Measurements from ENCODE around the gene RNU6-9.
A peak's percentile ranks its signal among the peaks of the same experiment; 100 is the strongest.

RNU6-9 gene

DNA sequence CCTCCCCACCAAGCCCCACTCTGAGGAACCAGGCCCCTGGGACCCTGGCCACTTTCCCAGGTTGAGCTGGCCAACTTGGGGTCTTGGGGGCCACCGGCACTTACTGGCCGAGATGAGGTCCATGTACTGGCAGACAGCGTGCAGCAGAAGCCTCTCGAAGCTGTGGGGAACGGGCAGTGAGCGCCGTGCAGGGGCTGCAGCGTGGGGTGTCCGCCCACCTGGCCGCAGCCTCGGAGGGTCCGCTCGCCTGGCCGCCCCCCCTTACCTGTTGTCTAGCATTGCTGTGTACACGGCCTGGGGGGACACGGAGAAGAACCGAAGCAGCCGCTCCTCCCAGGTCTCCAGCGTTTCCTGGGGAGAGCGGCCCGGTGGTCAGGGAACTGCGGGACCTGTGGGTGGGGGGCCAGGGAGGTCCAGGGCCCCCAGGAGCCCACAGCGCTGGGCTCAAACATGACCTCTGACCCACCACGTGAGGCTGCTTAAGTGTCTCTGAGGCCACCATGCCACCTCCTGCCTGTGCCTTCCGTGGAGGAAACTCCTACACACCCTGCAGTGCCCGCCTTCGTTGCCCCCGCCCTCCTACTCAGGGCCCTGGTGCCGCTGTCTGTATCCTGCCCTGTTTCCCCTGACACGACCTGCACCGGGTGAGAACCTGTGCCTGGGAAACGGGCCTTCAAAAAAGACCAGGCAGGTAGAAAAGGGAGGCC lies 6.2 kb downstream of the RNU6-9 start:
- no peak for DNase-seq

DNA sequence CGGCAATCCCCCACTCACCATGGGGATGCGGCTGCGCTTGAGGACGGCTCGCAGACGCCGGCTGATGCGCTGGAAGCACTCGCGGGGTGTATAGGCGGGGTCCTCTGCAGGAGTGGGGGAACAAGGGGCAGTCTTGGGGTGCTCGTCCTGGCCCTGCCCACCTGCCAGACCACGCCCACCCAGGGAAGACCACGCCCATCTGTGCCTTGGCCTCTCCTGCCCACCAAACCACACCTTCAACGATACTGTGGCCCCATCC lies 6.7 kb downstream of the RNU6-9 start:
- no peak for DNase-seq

GRCh38 chr19:900302-901111 lies 7.2 kb downstream of the RNU6-9 start:
- DNase-seq: no peak

- DNase-seq: no peak
Measured at GRCh38 chr19:901216-902092, 8.2 kb downstream of the RNU6-9 start.

DNA sequence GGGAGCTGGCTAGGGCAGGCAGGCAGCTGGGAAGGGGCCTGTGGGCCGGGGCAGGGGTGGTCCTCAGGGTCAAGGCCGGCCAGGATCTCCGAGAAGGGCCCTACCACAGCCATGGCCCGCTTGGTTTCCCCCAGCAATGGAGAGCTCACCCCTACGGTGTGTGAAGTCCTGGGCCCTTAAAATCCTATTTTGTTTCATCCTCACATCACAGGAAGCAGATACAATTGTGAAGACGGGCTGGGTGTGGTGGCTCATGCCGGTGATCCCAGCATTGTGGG lies 8.7 kb downstream of the RNU6-9 start:
- no peak for DNase-seq

DNA sequence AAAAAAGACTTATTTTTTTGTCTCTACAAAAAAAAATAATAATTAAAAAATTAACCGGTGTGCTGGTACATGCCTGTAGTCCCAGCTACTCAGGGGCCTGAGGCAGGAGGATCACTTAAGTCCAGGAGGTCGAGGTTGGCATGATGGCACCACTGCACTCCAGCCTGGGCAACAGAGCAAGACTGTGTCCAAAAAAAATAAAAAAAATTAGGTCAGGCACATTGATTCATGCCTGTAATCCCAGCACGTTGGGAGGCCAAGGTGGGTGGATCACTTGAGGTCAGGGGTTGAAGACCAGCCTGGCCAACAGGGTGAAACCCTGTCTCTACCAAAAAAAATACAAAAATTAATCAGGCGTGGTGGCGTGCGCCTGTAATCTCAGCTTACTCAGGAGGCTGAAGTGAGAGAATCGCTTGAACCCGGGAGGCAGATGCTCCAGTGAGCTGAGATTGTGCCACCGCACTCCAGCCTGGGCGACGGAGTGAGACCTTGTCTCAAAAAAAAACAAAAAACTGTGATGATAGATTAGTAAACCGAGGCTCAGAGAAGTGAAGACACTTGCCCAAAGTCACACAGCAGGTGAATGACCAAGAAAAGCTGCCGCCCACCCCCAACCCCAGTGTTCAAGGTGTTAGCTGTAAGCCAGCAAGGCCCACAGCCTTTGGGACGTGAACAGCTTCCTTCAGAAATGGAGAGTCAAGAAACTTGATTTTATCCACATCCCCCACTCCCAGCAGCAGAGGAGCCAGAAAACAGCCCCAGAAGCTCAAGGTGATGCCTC lies 9.4 kb downstream of the RNU6-9 start:
- DNase-seq: no peak

GRCh38 chr19:903266-903797 lies 10.0 kb downstream of the RNU6-9 start:
- DNase-seq: no peak

DNA sequence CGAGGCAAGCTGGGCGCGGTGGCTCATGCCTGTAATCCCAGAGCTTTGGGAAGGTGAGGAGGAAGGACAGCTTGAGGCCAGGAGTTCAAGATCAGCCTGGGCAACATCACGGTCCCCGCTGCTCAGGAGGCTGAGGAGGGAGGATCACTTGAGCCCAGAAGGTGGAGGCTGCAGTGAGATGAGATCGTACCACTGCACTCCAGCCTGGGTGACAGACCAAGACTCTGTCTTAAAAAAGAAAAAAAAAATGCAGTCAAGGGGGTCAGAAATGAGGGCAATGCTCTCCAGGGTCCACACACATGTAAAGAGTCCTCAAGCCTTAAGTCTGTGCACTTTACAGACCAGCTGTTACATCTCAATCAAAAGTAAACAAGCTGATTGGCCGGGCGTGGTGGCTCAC lies 11.3 kb downstream of the RNU6-9 start:
- DNase-seq: no peak

DNA sequence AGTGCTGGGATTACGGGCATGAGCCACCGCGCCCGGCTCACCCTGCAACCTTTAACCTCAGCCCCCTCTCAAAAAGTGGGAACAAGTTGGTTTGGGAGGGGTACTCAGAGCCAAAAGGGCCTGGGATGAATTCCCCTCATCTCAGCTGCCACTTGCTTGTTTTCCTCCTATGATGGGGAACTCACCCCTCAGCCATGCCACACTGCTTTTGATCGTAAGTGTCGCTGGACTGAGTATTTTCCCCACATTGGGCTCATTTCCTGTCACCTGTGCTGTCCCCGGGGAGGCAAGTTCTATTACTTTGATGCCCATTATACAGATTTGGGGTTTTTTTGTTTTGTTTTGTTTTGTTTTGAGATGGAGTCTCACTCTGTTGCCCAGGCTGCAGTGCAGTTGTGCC lies 13.2 kb downstream of the RNU6-9 start:
- no peak for DNase-seq

GRCh38 chr19:907183-907853 lies 14.0 kb downstream of the RNU6-9 start:
- no peak for DNase-seq

DNA sequence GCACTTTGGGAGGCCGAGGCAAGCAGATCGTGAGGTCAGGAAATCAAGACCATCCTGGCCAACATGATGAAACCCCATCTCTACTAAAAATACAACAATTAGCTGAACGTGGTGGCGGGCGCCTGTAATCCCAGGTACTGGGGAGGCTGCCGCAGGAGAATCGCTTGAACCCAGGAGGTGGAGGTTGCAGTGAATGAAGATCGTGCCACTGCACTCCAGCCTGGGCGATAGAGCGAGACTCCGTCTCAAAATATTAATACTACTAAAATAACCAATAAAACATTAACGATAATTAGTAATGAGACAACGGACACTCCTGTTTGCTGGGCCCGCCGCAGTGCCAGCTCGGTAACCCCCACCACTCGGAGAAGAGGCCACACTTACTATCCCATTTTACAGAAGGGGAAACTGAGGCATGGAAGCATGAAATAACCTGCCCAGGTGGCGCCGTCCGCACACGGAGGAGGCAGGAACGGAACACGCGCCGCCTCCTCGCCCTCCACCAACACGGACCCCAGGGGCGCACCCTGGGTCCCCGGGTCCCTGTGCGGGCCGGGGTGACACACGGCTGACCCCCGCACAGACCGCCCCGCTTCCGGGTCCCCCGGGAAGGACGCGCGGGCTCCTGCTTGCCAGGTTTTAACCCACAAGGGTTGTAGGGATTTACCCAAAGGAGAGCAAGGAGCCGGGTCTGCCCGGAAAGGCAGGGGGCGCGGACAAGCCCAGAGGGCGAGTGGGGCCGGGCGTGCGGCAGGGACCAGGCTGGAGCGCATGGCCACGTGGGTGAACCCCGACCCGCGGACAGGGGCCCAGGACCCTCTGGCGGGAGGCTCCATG lies 18.1 kb downstream of the RNU6-9 start:
- no peak for DNase-seq

- no peak for DNase-seq
Measured at GRCh38 chr19:912181-913079, 19.1 kb downstream of the RNU6-9 start.

DNA sequence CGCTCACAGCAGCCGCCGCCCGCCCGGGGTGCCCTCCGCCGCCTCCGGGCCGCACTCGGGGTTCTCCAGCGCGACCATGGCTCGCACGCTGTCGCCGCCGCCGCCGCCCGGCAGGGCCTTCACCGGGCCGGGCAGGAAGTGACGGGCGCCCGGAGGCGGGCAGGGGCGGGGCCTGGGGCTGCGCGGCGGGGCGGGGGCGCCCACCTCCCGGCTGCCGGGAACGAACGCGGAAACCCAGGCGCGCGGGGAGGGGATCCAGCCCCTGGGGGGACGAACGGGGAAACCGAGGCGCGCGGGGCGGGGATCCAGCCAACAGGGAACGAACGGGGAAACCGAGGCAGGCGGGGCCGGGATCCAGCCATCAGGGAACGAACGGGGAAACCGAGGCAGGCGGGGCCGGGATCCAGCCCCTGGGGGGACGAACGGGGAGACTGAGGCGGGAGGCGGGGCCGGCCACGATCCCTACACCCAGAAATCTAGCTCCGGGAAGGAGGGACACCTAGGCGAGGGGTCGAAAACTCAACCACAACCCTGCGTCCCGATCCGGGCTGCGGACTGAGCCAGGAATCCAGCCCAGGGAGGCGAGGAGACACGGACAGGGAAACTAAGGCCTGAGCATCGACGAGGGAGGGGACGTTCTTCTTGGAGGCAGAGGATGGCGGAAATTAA lies 19.9 kb downstream of the RNU6-9 start, which contains the start of gene R3HDM4:
Gene R3HDM4, minus strand, starts transcription at position 140 of the 669 bp plus-strand sequence. Its CDS starts 62 bp downstream, at position 78.
- DNase-seq: peak; percentile 12

DNA sequence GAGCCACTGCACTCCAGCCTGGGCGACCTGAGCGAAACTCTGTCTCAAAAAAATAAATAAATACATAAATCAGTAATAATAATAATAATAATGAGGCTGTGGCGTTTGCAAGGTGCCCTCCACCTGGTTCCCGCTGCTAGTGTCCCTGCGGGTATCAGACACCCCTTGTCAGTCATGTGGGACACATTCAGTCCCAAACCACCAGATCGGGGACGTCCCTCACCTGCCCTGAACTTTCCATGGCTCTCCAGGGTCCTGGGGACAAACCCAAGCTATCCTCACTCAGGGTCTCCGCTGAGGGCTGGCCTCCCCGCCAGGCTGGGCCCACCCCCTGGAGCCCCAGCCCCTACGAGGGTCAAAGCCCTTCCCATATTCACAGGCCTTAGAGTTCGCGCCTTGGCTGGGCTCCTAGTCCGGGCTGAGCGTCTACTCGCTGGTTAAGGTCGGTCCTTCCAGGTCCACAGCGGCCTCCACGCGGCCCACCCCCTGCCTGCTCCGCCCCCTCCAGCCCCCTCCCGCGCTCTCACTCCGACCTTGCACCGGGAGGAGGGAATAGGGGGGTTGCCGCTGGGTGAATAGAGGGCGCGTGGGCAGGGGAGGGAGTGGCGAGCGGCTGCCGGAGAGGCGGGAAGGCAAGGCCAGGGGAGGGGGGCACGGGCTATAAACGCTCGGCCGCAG lies 23.5 kb downstream of the RNU6-9 start:
- no peak for DNase-seq

GRCh38 chr19:917323-918151 lies 24.3 kb downstream of the RNU6-9 start, which contains the start of gene KISS1R:
Gene KISS1R, plus strand, starts transcription at chr19:917333. Its CDS starts 170 bp downstream, at chr19:917503.
- peak; percentile 24 for DNase-seq

DNA sequence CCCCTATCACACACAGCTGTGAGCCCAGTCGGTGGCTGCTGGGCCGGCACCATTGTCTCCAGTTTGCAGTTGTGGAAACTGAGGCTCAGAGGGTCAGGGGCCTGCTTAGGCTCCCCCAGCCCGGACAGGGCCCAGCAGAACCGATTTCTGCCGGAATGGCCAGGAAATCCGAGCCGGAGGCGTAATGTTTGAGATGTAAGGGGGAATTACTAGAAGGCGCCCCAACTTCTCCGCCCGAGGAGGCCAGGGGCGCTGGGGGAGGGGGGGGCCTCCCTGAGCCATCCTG lies 24.8 kb downstream of the RNU6-9 start:
- no peak for DNase-seq

DNA sequence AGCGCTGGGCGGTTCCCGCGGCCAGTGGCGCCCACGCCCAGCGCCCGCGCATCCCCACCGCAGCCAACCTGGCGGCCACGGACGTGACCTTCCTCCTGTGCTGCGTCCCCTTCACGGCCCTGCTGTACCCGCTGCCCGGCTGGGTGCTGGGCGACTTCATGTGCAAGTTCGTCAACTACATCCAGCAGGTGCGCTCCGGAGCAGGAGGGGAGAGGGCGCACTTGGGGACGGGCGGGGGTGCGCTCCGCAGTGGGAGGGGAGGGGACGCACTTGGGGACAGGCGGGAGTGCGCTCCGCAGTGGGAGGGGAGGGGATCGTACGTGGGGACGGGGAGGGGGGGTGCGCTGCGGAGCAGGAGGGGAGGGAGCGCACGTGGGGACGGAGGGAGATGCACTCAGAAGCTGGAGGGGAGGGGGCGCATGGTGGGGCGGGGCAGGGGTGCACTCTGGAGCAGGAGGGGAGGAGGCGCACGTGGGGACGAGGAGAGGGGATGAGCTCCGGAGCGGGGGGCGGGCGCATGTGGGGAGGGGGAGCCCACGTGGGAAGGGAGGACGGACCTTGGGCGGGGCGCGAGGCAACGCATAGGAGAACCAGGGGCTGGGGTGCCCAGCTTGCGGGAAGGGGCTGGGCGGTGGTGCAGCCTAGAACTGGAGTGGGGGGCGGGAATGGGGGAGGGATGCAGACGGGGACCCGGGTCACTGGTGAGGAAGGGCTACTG lies 25.4 kb downstream of the RNU6-9 start:
- no peak for DNase-seq
